SK-N-MC (cell line): ENCODE results near the gene GSE1.

ENCODE experiments used
- DNase-seq: peaks from one replicate; pipeline ENCODE4 v3.0.0-alpha.2; 2011; ENCODE audit warnings: low read depth, low spot score
- H3K27ac ChIP-seq: fragments of 200-600 bp; sonication (generic); 2 replicates; pipeline ENCODE4 v1.5.1; 2016; ENCODE audit warnings: mixed run types
- H3K36me3 ChIP-seq: fragments of 200-600 bp; sonication (generic); 2 replicates; pipeline ENCODE4 v1.6.1; 2017; ENCODE audit warnings: antibody characterized with exemption, low read length, mixed read lengths; ENCODE audit not compliant: insufficient read depth
- H3K4me3 ChIP-seq: fragments of 200-600 bp; sonication (generic); 2 replicates; pipeline ENCODE4 v1.5.1; 2016
- H3K9ac ChIP-seq: fragments of 200-600 bp; sonication (generic); 2 replicates; pipeline ENCODE4 v1.8.0; 2017; ENCODE audit warnings: mixed run types, mixed read lengths; ENCODE audit not compliant: insufficient read length
- H3K9me3 ChIP-seq: fragments of 200-600 bp; sonication (generic); 2 replicates; pipeline ENCODE4 v1.6.1; 2017; ENCODE audit warnings: low read depth, mild to moderate bottlenecking, antibody characterized with exemption, low read length, moderate library complexity, mixed read lengths
- EZH2 ChIP-seq: fragments of 200-600 bp; sonication (generic); IDR thresholded peaks from one replicate; pipeline ENCODE4 v1.6.1; 2017; ENCODE audit warnings: antibody characterized with exemption
- FOXP2 ChIP-seq: optimal IDR thresholded peaks from 2 replicates; pipeline ENCODE3; 2011; ENCODE audit warnings: mild to moderate bottlenecking, moderate library complexity; ENCODE audit not compliant: insufficient read depth; ENCODE audit errors: extremely low read length, control extremely low read depth
- POLR2AphosphoS5 ChIP-seq: IDR thresholded peaks from 2 replicates; pipeline ENCODE4 v1.6.1; 2012; ENCODE audit warnings: mild to moderate bottlenecking, low read depth, low read length, borderline replicate concordance

GSE1 gene

DNA sequence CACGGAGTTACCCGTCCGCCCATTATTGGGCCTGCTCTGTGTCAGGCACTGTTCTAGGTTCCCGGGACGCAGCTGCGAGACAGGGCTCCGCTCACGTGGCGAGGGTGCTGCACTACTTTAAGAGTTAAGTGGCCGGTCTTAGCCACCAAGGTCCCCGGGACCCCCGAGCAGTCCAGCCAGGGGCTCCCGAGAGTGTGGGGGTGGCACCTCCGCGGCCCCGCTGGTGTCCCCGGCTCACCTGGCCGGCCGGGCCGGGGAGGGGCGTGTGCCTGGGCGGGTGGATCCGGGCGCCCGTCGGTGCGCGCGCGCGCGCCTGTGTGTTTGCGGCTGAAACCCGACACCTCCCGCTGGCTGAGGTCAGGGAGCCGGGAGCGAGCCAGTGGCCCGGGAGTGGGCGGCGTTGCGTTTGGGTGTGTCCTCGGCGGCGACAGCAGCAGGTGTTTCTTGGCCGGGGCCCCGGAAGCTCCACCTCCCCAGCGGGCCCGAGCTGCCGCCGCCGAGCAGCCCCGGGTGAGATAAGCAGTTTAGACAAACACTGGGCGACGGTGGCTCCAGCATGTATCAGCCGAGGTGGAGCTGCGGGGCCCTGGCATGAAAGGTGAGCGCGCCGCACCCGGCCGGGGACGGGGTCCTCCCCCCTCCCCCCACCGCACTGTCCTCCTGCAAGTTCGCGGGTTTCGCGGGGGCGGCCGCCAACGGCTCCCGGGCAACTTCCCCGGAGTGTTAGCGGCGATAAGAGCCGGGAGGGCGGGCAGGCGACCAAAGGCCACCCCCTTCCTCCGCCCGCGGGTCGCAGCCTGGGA lies at the start of gene GSE1:
GSE1 (plus strand) TSS at position 522 of the 803 bp plus-strand sequence; CDS start at position 592, 70 bp downstream.
- Histone ChIP-seq H3K27ac (peak within 1 kb of the TSS; percentile 54; the same call in 1 of the 2 replicates), H3K36me3 (no peaks in the 10 kb centered on the region), H3K9ac (no peak within 1 kb of the TSS), H3K9me3 (no peaks in the 10 kb centered on the region), H3K4me3 (peak within 1 kb of the TSS; percentile 79)
- TF ChIP-seq POLR2AphosphoS5: no peak
- TF ChIP-seq EZH2: no peak
- no peak for TF ChIP-seq FOXP2
- no peak for DNase-seq

- Histone ChIP-seq H3K9me3 (no peaks in the 10 kb centered on the region), H3K4me3 (no peak overlapping the region), H3K27ac (no peak overlapping the region), H3K36me3 (no peaks in the 10 kb centered on the region), H3K9ac (no peak overlapping the region)
- TF ChIP-seq POLR2AphosphoS5 (no peak), EZH2 (no peak)
- no peak for DNase-seq
These were observed 49.4 kb upstream of the GSE1 start for GRCh38 chr16:85563515-85564276.

DNA sequence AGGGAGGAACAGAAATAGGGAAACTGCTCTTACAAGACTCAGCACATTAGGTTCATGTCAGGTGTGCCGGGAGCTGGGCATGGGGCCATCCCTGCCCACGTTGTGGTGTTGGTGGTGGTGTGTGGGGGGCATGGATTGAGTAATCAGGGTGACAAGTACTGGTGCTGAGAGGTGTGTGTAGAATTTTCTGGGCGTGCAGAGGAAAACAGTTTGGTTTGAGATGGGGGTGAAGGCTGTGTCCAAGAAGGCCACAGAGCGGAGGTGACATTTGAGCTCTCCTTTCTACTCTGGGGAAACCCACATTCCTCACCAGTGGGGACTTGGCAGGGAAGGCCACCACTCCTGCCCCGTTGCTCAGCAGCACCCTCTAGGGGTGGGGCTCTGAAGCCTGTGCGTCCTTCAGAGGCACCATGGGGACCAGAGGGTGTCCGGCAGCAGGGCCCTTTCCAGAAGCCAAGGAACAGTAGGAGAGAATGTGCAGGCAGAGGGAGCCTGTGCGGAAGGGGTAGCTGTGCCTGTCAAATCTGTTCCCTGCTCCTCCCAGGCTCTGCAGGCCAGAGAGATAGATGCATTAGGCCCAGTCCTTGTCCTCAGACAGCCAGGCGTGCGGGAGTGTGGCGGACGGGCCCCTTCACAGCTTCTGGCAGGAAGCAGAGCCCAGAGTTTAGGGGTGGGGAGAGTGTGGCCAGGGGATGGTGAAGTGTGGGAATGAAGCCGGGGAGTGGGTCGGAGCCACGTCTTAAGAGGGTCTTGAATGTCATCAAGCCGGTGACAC lies 48.7 kb upstream of the GSE1 start:
- no peaks in the 10 kb centered on the region for H3K9me3 ChIP-seq
- H3K36me3 ChIP-seq: no peaks in the 10 kb centered on the region
- no peak overlapping the region for H3K4me3 ChIP-seq
- TF ChIP-seq FOXP2 (no peak), EZH2 (no peak), POLR2AphosphoS5 (no peak)
- no peak overlapping the region for H3K27ac ChIP-seq
- DNase-seq: no peak
- no peak overlapping the region for H3K9ac ChIP-seq

DNA sequence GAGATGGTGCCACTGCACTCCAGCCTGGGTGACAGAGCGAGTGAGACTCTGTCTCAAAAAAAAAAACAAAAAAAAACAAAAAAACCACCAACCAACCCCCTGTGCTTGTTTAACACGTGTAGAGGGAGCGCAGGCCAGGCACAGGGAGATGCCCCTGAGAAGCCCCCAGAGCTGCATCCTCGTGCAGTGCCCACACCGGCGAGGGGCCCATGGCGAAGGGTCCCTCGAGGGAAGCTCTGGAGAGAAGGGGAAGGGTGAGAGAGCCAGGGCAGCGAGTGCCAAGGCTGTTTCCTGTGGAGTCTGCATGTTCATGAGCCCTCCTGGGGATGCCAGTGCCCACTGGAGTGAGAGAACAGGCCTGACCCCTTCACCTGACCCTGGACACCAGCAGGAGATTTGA lies 47.8 kb upstream of the GSE1 start:
- DNase-seq: no peak
- H3K27ac ChIP-seq: no peak overlapping the region
- H3K9me3 ChIP-seq: no peaks in the 10 kb centered on the region
- no peak overlapping the region for H3K9ac ChIP-seq
- TF ChIP-seq EZH2 (no peak), FOXP2 (no peak), POLR2AphosphoS5 (no peak)
- no peaks in the 10 kb centered on the region for H3K36me3 ChIP-seq
- H3K4me3 ChIP-seq: no peak overlapping the region

GRCh38 chr16:85565801-85566526 lies 47.2 kb upstream of the GSE1 start:
- no peak overlapping the region for H3K9ac ChIP-seq
- no peak for TF ChIP-seq POLR2AphosphoS5
- no peak for TF ChIP-seq FOXP2
- TF ChIP-seq EZH2: no peak
- no peaks in the 10 kb centered on the region for H3K9me3 ChIP-seq
- no peaks in the 10 kb centered on the region for H3K36me3 ChIP-seq
- H3K27ac ChIP-seq: no peak overlapping the region
- DNase-seq: no peak
- no peak overlapping the region for H3K4me3 ChIP-seq

DNA sequence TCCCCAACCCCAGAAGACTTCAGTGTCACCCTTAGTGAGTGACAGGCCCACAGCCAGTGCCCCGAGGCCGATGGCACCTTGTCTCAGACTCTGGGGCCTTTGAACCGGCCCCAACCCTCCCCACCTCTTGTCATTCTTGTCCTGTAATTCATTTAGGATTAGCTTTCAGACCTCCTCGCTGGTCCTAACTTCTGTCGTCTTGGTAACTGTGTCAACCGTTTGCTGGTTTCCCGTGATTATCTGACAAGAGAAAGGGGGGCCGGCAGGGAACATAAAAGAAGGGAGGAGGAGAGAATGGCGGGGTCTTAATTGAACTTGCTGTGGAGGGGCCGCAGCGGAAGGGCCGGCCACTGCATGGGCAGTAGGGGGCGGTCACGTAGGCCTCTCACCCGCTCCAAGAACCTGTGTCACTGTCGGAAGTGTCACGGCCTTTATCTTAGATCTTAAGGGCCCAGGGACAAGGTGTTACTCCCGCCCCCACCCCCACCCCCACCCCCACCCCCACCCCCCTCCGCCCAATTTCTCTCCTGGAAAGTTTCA lies 46.5 kb upstream of the GSE1 start:
- TF ChIP-seq FOXP2 (no peak), POLR2AphosphoS5 (no peak), EZH2 (no peak)
- no peaks in the 10 kb centered on the region for H3K36me3 ChIP-seq
- DNase-seq: no peak
- no peak overlapping the region for H3K4me3 ChIP-seq
- no peak overlapping the region for H3K27ac ChIP-seq
- H3K9me3 ChIP-seq: no peaks in the 10 kb centered on the region
- no peak overlapping the region for H3K9ac ChIP-seq

- TF ChIP-seq FOXP2: no peak
- TF ChIP-seq POLR2AphosphoS5: no peak
- no peak for TF ChIP-seq EZH2
- Histone ChIP-seq H3K9me3 (no peaks in the 10 kb centered on the region), H3K36me3 (no peaks in the 10 kb centered on the region), H3K4me3 (no peak overlapping the region), H3K9ac (no peak overlapping the region), H3K27ac (no peak overlapping the region)
- DNase-seq: no peak
These were observed 45.8 kb upstream of the GSE1 start for GRCh38 chr16:85567101-85567866.
